HG03175 (cell line): ENCODE data around the gene MAP3K20.
"Not testable (repeated sequence)": the region's sequence is repeated elsewhere in the genome, so short reads cannot be mapped to it uniquely, and the experiment has no call there.

Experiments
- ATAC-seq: cut with Tn5 transposase; IDR thresholded peaks from one replicate; pipeline ENCODE4 v1.9.1; 2021; ENCODE audit warnings: mild to moderate bottlenecking, moderate library complexity; ENCODE audit not compliant: unreplicated experiment

MAP3K20 gene

DNA sequence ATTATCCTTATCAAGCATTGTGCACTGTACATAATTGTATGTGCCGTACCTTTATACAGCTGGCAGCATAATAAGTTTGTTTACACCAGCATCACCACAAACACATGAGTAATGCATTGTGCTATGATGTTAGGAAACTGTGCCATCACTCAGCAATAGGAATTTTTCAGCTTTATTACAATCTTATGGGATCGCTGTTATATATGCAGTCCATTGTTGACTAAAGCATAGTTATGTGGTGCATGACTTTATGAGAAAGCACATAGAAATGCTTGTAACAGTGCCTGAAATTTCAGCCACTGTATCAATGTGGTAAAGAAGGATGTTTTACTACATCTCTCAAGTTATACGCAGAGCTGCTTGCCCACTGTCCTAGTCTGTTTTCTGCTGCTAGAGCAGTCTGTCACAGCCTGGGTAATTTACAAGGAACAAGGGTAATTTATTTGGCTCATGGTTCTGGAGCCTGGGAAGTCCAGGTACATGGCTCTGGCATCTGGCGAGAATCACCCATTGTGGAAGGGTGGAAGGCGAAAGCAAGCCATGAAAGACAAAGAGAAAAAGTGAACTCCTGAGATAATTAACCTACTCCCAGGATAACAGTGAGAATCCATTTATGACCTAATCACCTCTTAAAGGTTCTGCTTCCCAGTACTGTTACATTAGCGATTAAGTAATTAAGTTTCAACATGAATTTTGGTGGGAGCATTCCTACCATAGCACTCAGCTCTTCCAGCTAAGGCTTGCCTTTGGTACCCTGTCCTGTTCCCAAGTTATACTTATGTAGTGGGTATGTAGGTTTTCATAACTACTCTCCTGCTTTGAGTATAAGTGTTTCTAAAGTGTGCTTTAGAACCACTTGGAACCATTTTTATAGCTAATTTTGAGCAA, 4.6 kb downstream of the MAP3K20 start:
- ATAC-seq = no peak

DNA sequence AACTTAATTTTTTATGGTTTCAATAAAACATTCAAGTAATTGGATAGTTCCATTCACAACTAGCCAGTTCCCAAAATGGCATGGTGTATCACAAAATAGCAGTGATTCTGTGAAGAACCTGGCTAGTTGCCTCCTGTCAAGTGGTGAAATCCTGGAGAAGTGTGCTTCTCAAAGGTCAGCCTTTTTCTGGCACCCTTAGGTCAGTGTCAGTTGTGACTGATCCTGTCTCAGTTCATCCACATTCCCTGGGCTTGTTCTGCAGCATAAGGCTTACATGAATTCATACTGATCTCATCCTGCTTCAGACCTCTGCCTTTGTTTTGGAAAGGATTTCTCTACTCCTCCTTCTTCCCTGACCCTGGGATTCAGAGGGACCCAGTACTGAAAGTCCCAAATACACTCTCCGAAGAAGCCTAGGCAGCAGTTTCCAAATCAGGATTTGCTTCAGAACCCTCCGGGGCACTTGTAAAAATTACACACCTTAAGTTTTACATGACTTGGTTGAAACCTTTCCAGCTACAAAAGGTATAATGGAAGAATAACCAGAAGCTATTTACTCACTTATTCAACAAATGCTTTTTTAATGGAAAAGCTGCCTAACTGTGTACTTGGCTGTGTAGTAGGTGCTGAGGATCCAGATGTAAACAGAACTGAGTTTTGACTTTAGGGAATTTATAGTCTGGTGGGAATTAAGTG, 11.0 kb downstream of the MAP3K20 start:
- ATAC-seq = no peak

DNA sequence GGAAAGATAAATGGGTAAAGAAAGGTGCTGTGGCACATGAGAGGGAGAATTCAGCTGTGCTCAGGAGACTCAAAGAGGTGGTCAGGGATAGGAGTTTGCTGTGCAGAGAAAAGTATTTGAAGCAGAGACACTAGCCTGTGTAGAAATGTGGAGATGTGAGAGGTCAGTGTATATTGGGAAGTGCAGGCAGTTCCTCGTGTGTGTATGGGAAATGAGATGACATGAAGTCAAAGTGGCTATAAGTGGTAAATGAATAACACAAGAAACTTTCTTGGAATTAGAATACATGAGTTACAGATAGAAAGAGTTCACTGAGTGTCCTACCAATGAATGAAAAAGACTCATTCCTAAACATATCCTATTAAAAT, 11.6 kb downstream of the MAP3K20 start:
- ATAC-seq = no peak

DNA sequence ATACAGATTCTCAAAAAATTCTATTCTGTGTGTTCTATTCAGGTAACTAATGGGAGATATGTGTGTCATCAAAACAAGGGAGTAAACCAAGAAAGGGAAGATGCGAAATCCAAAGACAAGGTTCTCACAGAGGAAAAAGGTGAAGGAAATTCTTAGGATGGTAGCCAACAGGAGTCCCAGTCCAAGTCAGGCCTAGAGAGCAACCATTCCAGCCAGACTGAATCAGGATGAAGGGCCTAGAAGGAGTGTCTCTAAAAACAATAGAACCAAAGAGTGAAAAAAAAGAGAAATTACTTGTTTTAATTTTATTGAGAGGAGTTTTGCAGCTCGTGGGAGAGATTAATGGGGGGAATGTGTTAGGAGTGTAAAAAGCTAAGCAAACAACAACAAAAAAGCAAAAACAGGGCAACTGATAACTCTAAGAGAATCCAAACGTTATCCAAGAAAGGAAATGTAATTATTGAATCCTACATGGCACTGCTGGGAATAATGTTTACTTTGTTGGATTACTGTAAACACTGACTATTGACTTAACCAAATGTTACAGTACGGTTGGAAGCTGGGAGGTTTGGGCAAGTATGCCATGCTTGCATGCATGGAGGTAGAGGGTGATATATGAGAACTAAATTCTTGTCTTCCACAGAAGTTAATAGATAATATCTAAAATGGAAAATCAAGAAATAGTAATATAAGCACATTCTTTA, 12.3 kb downstream of the MAP3K20 start:
- ATAC-seq = no peak

DNA sequence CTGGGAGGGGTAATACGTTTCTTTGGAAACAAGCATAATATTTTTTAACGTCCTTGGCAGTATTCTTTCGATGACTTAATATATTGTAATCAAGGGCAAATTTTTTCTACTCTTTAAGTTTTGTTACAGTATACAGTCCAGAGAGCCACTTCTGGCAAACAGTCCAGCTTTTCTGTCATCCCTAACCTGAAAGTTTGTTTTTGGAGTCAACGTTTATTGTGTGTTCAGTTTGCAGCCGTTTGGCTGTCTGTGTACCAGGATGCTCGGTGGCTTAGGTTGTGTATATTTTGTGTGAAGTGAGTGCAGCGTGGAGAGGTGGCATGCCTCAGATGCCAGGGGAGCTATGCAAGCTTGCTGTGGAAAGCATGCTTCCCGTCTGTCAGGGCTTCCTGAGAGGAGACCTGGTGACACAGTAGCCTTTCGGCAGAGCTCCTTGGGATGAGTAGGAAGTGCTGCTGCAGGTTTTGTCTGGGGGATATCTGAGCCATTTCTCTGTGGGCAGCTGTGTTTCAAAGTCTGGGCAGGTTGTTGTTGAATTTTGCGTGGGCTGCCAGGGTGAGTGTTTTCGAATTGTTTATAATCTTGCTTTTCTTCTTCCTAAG, 14.7 kb downstream of the MAP3K20 start:
- ATAC-seq = no peak

DNA sequence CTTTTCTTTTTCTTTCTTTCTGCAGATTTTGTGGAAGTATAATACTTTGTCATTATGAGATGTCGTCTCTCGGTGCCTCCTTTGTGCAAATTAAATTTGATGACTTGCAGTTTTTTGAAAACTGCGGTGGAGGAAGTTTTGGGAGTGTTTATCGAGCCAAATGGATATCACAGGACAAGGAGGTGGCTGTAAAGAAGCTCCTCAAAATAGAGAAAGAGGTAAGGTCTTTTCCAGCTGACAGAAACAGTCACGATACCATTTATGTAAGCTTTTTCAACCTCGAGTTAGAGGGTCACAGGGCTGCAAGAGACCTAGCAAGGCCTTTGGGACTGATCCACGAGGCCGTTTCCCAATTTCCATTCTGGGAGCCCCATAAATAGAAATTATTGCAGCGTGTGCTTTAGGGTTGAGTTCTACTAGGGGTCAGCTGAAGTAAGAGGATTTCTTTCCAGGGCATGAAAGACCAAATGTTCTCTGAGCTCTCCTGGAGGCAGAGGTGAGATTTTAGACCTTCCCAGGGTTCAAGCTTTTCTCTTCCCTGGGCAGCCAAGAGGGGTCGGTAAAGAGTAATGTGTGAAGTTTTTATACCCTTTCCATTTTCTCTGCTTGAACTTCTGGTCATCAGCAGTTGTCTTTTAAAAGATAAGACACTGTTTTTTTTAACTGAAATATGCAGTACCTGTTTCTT, 15.5 kb downstream of the MAP3K20 start:
- ATAC-seq = no peak

DNA sequence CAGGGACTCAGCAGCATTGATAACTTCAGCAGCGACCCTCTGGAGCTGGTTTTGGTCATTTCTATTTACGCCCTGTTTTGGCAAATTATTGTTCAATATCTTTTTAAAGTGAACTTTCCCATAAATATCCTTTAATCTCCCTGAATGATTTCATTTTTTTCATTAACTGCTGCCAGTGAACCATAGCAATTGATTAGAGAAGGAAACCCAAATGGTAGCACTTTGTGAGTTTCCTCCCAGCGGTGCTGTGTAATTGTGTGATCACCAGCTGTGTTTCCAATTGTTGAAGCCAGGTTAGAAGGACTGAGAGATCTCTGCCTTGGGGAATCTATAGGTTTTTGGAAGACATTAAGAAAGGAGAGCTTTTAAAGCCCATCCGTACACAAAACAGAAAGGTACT, 16.3 kb downstream of the MAP3K20 start:
- no peak for ATAC-seq

DNA sequence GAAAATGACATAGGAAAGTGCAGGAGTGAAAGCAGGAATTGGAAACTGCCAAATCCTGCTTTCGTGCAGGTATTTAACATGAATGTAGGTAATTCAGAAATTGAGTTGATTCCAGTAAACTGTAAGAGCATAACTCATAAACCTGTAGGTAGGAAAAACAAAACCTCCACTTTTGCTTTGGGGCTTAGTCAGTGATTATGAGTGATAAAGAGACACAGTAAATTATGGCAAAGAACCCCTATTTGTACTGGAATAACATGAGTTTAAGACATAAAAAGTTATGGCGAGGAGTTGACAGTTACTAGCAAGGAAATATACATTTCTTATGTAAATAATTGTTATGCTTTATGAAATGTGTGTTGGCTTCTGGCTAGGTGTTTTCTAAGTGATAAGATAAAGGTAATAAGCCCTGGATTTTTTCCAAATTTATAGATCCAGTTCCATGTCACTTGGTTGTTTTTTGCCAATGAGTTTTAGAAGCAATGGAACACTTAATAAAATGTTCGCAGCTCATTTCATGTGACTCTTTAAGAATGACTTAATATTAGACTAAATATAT, 17.3 kb downstream of the MAP3K20 start:
- ATAC-seq = no peak

DNA sequence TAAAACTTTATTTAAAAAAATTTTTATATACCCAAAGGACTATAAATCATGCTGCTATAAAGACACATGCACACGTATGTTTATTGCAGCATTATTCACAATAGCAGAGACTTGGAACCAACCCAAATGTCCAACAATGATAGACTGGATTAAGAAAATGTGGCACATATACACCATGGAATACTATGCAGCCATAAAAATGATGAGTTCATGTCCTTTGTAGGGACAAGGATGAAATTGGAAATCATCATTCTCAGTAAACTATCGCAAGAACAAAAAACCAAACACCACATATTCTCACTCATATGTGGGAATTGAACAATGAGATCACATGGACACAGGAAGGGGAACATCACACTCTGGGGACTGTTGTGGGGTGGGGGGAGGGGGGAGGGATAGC, 18.0 kb downstream of the MAP3K20 start:
- not testable (repeated sequence) for ATAC-seq

DNA sequence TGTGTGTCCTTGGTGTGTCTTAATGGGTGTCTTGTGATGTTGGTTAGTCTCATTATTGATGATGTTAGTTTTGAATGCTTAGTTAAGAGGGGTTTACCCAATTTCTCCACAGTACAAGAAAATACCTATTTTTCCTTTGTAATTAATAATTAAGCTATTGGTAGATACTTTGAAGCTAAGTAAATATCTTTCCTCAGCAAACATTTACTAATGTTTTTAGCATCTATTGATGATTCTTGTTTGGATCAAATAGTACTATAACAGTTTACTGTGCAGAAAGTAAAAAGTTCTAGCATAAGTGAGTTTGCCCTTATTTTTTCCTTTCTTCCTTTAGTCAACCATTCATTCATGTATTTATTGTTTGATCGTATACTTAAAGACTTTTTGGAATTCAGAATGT, 19.1 kb downstream of the MAP3K20 start:
- ATAC-seq = no peak

DNA sequence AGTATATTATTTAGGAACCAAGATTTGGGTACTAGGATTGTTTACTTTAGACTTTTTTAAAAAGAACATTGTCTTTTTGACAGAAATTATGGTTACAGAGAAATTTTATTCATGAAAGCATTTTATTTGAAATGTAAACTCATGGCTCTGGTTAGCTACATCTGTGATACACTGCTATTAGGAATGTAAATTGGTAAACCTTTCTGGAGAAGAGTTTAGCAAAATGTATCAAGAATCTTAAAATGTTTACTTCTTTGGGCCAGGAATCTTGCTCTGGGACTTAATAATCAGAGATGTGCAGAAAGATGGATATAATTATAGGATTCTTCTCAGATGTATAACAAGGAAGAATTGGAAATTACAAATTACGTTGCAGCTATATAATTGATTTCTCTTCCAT, 19.7 kb downstream of the MAP3K20 start:
- no peak for ATAC-seq

DNA sequence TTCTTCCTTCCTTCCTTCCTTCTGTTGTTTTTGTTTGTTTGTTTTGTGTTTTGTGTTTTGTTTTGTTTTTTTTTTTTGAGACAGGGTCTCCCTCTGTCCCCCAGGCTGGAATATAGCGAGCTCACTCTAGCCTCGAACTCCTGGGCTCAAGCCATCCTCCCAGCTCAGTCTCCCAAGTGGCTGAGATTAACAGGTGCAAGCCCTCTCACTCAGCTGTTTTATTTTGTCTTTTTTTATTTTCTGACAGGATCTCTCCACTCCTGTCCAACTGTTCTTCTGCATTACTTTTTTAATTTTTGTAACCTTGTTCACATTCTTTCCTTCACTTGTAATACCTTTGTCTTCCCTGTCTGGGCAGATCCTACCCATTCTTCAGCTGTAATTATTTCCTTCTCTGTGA, 23.6 kb downstream of the MAP3K20 start:
- ATAC-seq = no peak

DNA sequence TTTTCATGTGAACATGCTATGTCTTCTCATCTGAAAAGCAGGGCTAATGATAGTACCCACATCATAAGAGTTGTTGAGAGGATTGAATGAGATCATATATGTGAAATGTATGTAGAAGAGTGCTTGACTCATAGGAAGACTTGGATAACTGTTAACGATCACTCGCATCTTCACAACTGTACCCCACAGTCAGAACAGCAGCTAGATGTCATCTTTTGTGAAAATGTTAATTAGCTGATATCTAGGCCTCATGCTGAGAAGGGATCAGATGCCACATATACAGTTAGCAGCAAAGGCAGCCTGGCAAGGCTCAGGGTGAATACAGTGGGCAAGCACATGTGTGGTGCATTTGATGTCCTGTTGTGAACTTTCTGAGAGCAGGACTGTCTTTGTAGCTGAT, 24.2 kb downstream of the MAP3K20 start:
- no peak for ATAC-seq

DNA sequence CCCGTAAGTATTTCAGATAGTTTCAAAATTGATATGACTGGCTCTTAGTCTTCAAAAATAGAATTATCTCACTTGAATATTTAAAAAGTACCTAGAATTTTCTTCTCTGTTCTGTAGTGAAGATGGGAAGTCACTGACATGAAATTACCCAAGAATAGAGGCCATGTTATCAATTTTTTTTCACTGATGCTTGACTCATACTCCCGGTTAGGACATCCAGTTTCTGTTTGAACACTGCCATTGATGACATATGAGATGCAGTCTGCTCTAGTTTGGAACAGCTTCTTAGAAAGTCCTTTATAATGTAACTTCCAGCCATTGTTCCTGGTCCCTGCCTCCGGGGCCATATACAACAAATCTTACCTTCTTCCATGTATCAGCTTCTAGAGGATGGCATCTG, 26.0 kb downstream of the MAP3K20 start:
- ATAC-seq = no peak

DNA sequence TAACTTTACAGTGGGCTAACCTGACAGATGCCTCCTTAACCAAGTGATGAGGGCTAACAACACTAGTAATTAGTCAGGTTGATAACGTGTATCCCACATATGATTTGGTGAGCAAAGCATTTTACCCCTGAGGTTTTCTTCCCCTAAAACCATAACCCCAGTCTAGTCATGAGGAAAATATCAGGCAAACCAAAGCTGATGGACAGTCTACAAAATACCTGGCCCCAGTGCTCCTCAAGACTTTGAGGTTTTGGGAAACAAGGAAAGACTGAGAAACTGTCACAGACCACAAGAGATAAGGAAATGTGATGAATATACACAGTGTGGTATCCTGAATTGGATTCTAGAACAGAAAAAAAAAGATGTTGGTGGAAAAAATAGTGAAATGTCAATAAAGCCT, 28.5 kb downstream of the MAP3K20 start:
- no peak for ATAC-seq

DNA sequence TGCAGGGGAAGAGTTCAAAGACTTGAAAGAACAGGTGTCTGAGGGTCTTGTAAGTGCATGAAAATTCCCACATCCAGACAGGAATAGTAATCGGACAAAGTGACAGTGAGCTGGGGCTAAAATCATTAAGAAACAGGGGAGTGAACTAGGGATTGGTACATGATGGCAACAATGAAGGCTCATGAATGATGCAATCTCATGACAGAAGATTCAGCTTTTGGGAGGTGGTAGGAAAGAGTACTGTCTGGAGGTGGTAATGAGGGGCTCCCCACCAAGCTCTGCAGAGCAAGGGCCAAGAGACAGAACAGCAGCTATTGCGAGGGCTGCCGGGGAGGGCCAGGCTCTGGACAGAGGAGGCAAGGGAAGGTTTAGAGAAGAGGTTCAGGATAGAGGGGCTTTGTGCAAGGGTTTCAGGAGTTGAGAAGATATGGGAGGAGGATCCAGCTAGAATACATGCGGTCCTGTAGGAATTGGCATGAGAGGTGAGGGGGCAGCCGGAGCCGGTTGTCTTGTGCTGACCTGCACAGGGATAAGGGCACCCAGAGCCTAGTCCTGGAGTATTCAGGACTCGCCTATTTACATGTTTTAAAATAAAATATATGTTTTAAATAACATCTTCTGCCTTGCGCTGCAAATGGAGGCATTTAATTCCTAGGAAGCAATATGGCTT, 31.4 kb downstream of the MAP3K20 start:
- no peak for ATAC-seq

DNA sequence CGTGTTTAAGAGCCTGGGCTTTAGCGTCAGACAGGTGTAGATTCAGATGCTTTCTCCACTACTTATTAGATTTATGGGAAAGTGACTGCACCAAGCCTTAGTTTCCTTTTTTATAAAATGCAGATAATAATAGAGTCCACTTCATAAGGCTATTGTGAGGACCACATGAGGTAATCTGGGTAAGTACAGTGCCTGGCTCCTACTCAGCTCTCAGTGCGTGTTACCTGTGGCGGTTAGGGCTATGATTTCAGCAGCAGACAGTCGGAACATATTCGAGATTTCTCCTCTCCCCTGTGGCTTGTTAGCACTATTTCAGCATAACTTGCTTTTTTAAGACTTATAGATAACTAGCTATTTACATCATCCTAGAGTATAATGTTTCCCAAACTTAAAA, 32.0 kb downstream of the MAP3K20 start:
- ATAC-seq = no peak

DNA sequence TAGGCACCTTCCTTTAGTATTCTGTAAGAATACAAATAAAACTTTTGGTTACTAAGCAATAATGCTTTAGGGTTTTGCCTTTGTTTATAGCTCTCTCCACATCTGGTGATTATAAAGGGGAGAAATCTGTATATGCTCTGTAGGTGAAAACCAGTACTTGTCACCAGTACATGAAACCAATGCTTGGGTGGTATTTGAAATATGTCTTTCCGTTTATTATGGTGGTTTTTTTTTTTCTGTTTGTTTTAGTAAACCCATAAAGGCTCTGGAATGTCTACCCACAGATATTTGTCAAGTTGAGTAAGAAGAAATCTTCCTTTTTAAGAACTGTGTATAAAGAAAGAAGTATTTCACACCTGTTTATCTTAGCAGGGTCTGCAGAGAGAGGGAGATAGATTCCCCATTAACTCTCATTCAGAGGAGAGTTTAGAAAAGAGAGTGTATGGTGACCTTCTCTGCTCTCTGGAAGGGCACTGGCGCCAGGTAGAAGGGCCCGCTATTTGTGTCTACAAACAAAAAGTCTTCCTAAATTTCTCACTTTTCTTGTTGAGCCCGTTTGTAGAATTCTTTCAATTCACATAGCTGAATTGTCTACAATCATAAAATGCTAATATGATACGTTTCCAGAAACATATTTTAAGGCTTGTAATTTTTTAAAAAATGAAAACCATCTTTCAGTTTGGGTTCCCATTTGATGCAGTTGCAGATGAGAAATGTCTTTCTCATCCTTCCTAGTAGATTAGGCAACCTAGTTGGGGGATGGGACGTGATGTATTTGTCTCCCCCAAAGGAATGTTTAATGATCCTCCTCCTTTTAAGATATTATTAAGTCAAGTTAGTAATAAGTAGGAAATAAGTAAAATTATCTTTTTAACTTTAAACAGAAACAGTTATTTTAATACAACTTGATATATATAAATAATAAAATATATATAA, 33.9 kb downstream of the MAP3K20 start:
- ATAC-seq = no peak

DNA sequence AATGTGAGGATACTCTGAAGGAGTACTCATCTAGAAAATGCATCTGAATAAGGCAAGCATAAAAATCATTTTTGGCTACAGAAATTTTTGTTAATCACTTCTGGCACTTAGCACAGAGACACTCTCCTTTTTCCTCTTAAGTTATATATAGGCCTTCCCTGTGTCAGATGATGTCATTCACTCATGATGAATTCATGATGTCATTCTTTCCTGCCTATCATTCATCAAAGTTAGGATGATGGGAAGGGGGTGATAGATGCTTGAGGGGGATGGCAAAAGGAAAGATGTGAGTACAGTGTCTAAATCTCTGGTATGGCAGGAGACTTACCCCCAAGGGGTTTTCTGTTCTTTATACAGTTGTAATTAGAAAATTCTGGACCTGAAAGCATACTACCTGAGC, 42.0 kb downstream of the MAP3K20 start:
- ATAC-seq = no peak
